ENCODE data around the gene HM13.

GRCh38 chr20:31523361-31524283 is 9.4 kb downstream of the HM13 start:
- no peak for TF ChIP-seq CTCF (IDR thresholded peaks at IDR 0.05)
- TF ChIP-seq POLR2A (IDR thresholded peaks at IDR 0.05) = no peak
